Ureter (tissue), 1 donor: ENCODE measurements around the gene MAN1A1. TPM values are rescaled to one million over a fixed set of nuclear protein-coding genes. Genes with fewer than 3 reads are reported as not detected.

ENCODE experiments used
- DNase-seq: peaks from one replicate; pipeline ENCODE4 v3.0.0-alpha.2; 2020; ENCODE audit warnings: low spot score
- total RNA-seq: library from RNA; stranded (reverse); gene quantifications from one replicate; pipeline ENCODE4 v1.2.4, GENCODE V29; 2023
- donor health status: DM: yes; HTN: yes; CAD: no.

The MAN1A1 gene
- total RNA-seq, 1 donor from 2014 or later, result 56.8 TPM

DNA sequence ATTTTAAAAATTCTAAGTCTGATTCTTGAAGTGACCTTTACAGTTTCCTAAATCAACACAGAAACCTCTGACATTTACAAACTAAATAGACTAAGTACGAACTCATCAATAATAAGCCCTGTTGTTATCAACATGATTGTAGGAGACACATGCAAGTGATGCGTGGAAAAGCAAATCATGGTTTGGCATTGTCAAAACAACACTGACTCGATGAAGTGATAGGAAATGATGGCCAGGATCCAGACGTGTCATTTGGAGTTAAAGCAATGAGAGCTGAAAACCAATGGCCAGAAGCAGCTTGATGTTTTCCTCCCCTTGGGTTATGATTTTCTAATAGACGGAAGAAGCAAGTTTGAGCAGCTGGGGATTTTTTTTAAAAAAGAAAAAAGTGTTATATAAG lies 153.7 kb downstream of the MAN1A1 start:
- DNase-seq, result no peak

GRCh38 chr6:119195204-119195603 lies 154.4 kb downstream of the MAN1A1 start:
- DNase-seq, result no peak

- no peak for DNase-seq
Measured at GRCh38 chr6:119193707-119194106, 155.9 kb downstream of the MAN1A1 start.

GRCh38 chr6:119192200-119192599 lies 157.4 kb downstream of the MAN1A1 start:
- no peak for DNase-seq

DNA sequence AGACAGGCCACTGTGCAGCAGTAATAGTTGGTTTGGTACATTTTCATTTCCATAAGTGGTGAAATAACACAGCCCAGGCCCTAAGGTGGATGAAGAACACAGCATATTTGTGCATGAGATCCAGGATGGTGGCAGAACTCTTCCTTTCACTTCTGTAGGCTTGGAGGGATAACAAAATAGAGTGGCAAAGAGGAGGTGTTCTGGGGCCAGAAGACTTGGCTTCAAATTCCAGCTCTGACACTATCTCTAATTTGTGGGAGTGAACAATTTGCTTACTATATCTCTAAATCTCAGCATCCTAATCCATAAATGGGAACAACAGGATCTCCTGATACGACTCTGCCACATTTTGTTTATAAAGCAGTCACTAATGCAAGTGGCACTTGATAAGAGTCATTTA lies 159.4 kb downstream of the MAN1A1 start:
- DNase-seq, result no peak

- DNase-seq, result no peak
Measured at GRCh38 chr6:119189498-119189897, 160.1 kb downstream of the MAN1A1 start.

- DNase-seq, result no peak
Measured at GRCh38 chr6:119187596-119187995, 162.0 kb downstream of the MAN1A1 start.

- DNase-seq, result no peak
Measured at GRCh38 chr6:119186490-119186889, 163.1 kb downstream of the MAN1A1 start.

GRCh38 chr6:119184008-119184648 lies 165.4 kb downstream of the MAN1A1 start:
- DNase-seq, result no peak

- DNase-seq, result no peak
Measured at GRCh38 chr6:119183457-119183856, 166.1 kb downstream of the MAN1A1 start.

- no peak for DNase-seq
Measured at GRCh38 chr6:119182875-119183274, 166.7 kb downstream of the MAN1A1 start.

DNA sequence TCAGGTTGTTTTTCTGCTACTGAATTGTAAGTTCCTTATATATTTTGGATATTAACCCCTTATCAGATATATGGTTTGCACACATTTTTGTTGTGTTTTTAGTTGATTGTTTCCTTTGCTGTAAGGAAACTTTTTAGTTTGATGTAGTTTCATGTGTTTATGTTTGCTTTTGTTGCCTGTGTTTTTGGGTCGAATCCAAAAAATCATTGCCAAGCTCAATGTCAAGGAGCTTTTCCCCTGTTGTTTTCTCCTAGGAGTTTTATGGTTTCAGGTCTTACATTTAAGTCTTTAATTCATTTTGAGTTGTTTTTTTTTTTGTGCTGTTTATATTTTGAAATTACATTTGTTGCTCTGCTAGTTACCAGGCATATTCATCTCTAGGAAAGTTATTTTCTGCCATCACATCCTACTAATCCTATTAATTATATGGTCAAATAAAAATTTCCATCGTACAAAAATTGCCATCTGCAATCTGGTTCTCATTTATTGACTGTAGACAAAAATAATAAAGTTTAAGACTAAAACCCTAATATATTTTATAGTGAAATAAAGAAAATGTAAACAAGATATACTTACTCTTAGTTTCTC lies 167.3 kb downstream of the MAN1A1 start:
- DNase-seq, result no peak

DNA sequence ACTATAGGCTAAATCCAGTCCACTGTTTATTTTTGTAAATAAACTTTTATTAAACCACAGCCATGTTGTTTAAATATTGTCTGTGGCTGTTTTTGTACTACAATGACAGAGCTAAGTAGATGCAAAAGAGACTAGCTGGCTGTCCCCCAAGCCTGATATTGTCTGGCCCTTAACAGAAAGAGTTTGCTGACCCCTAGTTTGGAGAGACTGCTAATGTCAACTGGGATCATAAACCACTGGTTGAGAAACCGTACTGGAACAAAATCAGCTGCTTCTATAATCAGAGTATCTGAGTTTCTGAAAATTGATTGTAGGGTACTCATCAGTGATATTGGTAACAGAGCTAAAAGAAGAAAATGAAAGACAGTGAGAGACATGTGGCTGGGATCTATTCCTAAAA lies 168.5 kb downstream of the MAN1A1 start:
- no peak for DNase-seq

DNA sequence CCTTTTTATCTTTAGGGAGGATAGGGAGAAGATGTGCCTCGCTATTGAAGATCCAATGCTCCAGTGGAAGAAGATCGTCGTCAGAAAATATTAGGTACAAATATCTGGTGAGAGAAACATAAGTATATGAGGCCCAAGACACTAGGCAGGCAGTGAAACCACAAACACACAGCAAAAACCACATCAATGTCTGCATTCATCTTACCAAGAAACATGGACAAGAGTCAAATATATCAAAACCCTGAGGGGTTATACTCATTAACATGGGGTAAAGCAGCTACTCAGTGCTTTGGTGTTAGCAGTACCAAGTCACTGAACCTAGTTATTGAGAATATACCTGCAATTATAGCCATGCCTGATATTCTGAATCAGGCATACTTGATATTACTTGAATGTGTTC lies 169.7 kb downstream of the MAN1A1 start:
- DNase-seq, result no peak

DNA sequence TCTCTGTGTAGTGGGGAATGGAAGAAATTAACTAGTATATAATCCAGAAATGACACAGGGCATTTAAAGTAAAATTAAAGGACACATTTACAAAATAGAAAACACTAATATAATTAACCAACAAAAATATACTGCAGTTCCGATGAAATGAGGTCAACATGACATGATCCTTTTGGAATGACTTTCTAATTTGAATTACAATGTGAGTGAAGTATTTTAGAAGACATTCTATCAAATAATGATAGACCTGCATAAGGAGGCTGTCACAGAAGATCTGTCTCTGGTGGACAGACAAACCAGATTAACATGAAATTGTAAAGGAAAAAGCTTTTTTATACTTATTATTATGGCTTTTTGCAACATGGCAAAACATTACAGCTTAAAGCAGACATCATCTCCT lies 170.5 kb downstream of the MAN1A1 start:
- DNase-seq, result no peak

DNA sequence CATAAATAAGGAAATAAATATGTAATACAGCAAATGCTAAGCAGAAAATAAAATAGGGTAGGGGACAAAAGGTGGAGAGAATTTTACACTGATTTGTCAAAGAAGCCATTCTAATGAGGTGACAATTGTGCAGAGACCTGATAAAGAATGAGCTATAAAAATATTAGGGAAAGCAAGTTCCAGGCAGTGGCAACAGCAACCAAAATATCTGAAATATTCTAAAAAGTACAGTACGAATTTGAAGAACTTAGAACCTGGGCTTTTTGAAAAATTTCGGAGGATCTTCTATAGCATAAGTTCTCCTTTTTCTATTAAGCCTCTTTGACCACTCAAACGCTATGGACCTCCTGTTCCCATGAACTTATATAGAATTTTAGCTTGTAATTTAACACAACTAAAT lies 173.1 kb downstream of the MAN1A1 start:
- no peak for DNase-seq

GRCh38 chr6:119174879-119175817 lies 174.4 kb downstream of the MAN1A1 start:
- DNase-seq, result no peak

DNA sequence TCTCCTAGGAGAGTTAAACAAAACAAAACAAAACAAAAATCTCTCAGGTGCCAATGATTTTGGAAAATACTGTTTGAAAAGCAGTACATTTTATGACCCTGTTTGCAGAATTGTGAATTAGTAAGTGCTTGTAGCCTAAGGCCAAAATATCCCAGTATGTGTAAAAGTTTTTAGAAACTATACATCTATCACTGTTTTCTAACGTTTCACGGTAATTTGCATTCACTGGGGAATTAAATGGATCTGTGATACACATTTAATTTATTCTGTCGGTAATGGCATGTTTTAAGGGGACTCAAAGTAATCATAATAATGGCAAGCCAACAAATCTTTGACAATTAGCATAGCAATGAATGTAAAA lies 175.5 kb downstream of the MAN1A1 start:
- no peak for DNase-seq

- no peak for DNase-seq
Measured at GRCh38 chr6:119173249-119174084, 176.1 kb downstream of the MAN1A1 start.

- no peak for DNase-seq
Measured at GRCh38 chr6:119172824-119173223, 176.7 kb downstream of the MAN1A1 start.

GRCh38 chr6:119171864-119172588 lies 177.5 kb downstream of the MAN1A1 start:
- no peak for DNase-seq
